HEK293 (cell line): ENCODE data around the gene RIN2.

Experiments
- CTCF ChIA-PET: fragments of 350-600 bp; formaldehyde crosslinking; extraction: SDS; loops from one replicate; lab custom pipeline; 2021; ENCODE audit warnings: antibody characterized with exemption; lab: Yijun Ruan, JAX
- POLR2A ChIA-PET: fragments of 300-600 bp; formaldehyde crosslinking; extraction: SDS; loops from one replicate; lab custom pipeline; 2020; ENCODE audit warnings: antibody characterized with exemption, inconsistent platforms; lab: Yijun Ruan, JAX
- H3K27ac ChIP-seq: fragments of 200-500 bp; sonication (Bioruptor generic); 2 replicates; pipeline ENCODE4 v1.5.1; 2014; ENCODE audit warnings: low read depth, low read length, control low read depth, inconsistent platforms; ENCODE audit errors: extremely low read depth
- H3K36me3 ChIP-seq, 2 experiments: fragments of 200-500 bp in 1 of 2; sonication (Bioruptor generic) in 1 of 2; 1 replicate in 1 of 2; 2 replicates in 1 of 2; pipeline ENCODE4 v1.5.1; 2014 to 2017; ENCODE audit warnings: inconsistent platforms in 2 of 2, low read length in 2 of 2; ENCODE audit not compliant: control insufficient read depth in 2 of 2, insufficient read depth in 1 of 2
- H3K4me1 ChIP-seq: fragments of 200-500 bp; sonication (Bioruptor generic); 2 replicates; pipeline ENCODE4 v1.5.1; 2014; ENCODE audit warnings: mild to moderate bottlenecking, low read length, inconsistent platforms; ENCODE audit not compliant: control insufficient read depth, insufficient read depth
- H3K4me3 ChIP-seq: 2 replicates; pipeline ENCODE4 v1.5.1; 2011; ENCODE audit warnings: low read depth, mild to moderate bottlenecking, control low read depth, low read length, moderate library complexity
- H3K9me3 ChIP-seq: fragments of 200-500 bp; sonication (Bioruptor generic); 2 replicates; pipeline ENCODE4 v1.5.1; 2014; ENCODE audit warnings: low read depth, low read length, inconsistent platforms; ENCODE audit not compliant: control insufficient read depth, insufficient read depth
- BCL6B ChIP-seq: fragments of 450-650 bp; formaldehyde crosslinking; IDR thresholded peaks from 2 replicates; pipeline ENCODE4 v1.5.1; 2017; ENCODE audit warnings: missing biosample characterization, missing genetic modification characterization
- FEZF1 ChIP-seq: fragments of 450-650 bp; formaldehyde crosslinking; IDR thresholded peaks from 2 replicates; pipeline ENCODE4 v1.5.1; 2016; ENCODE audit warnings: missing biosample characterization, missing genetic modification characterization
- KLF10 ChIP-seq: fragments of 450-650 bp; IDR thresholded peaks from 2 replicates; pipeline ENCODE4 v1.5.1; 2018; ENCODE audit warnings: missing biosample characterization, mild to moderate bottlenecking, missing genetic modification characterization
- OSR2 ChIP-seq: fragments of 450-650 bp; formaldehyde crosslinking; IDR thresholded peaks from 2 replicates; pipeline ENCODE4 v1.5.1; 2016; ENCODE audit warnings: missing biosample characterization, missing genetic modification characterization
- SALL2 ChIP-seq: fragments of 450-650 bp; formaldehyde crosslinking; IDR thresholded peaks from 2 replicates; pipeline ENCODE4 v1.5.0; 2017; ENCODE audit warnings: missing biosample characterization, mild to moderate bottlenecking, missing genetic modification characterization, borderline replicate concordance
- SCRT1 ChIP-seq: fragments of 450-650 bp; formaldehyde crosslinking; IDR thresholded peaks from 2 replicates; pipeline ENCODE4 v1.5.1; 2016; ENCODE audit warnings: missing biosample characterization, missing genetic modification characterization, borderline replicate concordance
- SCRT2 ChIP-seq: fragments of 450-650 bp; formaldehyde crosslinking; IDR thresholded peaks from 2 replicates; pipeline ENCODE4 v1.5.1; 2016; ENCODE audit warnings: missing biosample characterization, missing genetic modification characterization
- ZBTB44 ChIP-seq: fragments of 450-650 bp; IDR thresholded peaks from 2 replicates; pipeline ENCODE4 v1.5.1; 2018; ENCODE audit warnings: missing biosample characterization, mild to moderate bottlenecking, missing genetic modification characterization
- ZBTB8A ChIP-seq: fragments of 450-650 bp; formaldehyde crosslinking; IDR thresholded peaks from 2 replicates; pipeline ENCODE4 v1.5.1; 2016; ENCODE audit warnings: missing biosample characterization, missing genetic modification characterization
- ZNF114 ChIP-seq: fragments of 450-650 bp; formaldehyde crosslinking; IDR thresholded peaks from 2 replicates; pipeline ENCODE4 v1.5.0; 2017; ENCODE audit warnings: missing biosample characterization, missing genetic modification characterization
- ZNF174 ChIP-seq: fragments of 450-650 bp; formaldehyde crosslinking; IDR thresholded peaks from 2 replicates; pipeline ENCODE4 v1.5.0; 2017; ENCODE audit warnings: missing biosample characterization, mild to moderate bottlenecking, missing genetic modification characterization
- ZNF202 ChIP-seq: fragments of 450-650 bp; formaldehyde crosslinking; IDR thresholded peaks from 2 replicates; pipeline ENCODE4 v1.5.1; 2016; ENCODE audit warnings: missing biosample characterization, missing genetic modification characterization, borderline replicate concordance
- ZNF211 ChIP-seq: fragments of 450-650 bp; formaldehyde crosslinking; IDR thresholded peaks from 2 replicates; pipeline ENCODE4 v1.5.1; 2016; ENCODE audit warnings: low read depth, missing biosample characterization, missing genetic modification characterization
- ZNF292 ChIP-seq: fragments of 450-650 bp; formaldehyde crosslinking; IDR thresholded peaks from 2 replicates; pipeline ENCODE4 v1.5.1; 2016; ENCODE audit warnings: low read depth, missing biosample characterization, missing genetic modification characterization, borderline replicate concordance
- ZNF350 ChIP-seq: fragments of 450-650 bp; formaldehyde crosslinking; IDR thresholded peaks from 2 replicates; pipeline ENCODE4 v1.5.0; 2017; ENCODE audit warnings: missing biosample characterization, mild to moderate bottlenecking, missing genetic modification characterization
- ZNF366 ChIP-seq: fragments of 450-650 bp; formaldehyde crosslinking; conservative IDR thresholded peaks from 2 replicates; pipeline ENCODE4 v1.5.1; 2016; ENCODE audit warnings: missing biosample characterization, missing genetic modification characterization
- ZNF488 ChIP-seq: fragments of 450-650 bp; formaldehyde crosslinking; IDR thresholded peaks from 2 replicates; pipeline ENCODE4 v1.5.1; 2016; ENCODE audit warnings: missing biosample characterization, missing genetic modification characterization
- ZNF530 ChIP-seq: fragments of 450-650 bp; formaldehyde crosslinking; IDR thresholded peaks from 2 replicates; pipeline ENCODE4 v1.5.1; 2016; ENCODE audit warnings: low read depth, missing biosample characterization, missing genetic modification characterization
- ZNF549 ChIP-seq: fragments of 450-650 bp; IDR thresholded peaks from 2 replicates; pipeline ENCODE4 v1.5.1; 2018; ENCODE audit warnings: missing biosample characterization, missing genetic modification characterization, mild to moderate bottlenecking, inconsistent platforms, moderate library complexity
- ZNF600 ChIP-seq: fragments of 450-650 bp; formaldehyde crosslinking; IDR thresholded peaks from 2 replicates; pipeline ENCODE4 v1.5.1; 2016; ENCODE audit warnings: missing biosample characterization, missing genetic modification characterization
- ZNF837 ChIP-seq: fragments of 450-650 bp; formaldehyde crosslinking; IDR thresholded peaks from 2 replicates; pipeline ENCODE4 v1.5.1; 2016; ENCODE audit warnings: missing biosample characterization, missing genetic modification characterization
- ZXDB ChIP-seq: fragments of 450-650 bp; formaldehyde crosslinking; IDR thresholded peaks from 2 replicates; pipeline ENCODE4 v1.5.1; 2016; ENCODE audit warnings: missing biosample characterization, missing genetic modification characterization
- TF ChIP-seq, protein P1 (sequence below): fragments of 450-650 bp; formaldehyde crosslinking; IDR thresholded peaks from 2 replicates; pipeline ENCODE4 v1.5.1; 2017; ENCODE audit warnings: missing biosample characterization, missing genetic modification characterization
- TF ChIP-seq, protein P2 (sequence below): fragments of 450-650 bp; formaldehyde crosslinking; IDR thresholded peaks from 2 replicates; pipeline ENCODE4 v1.5.0; 2017; ENCODE audit warnings: missing biosample characterization, missing genetic modification characterization, borderline replicate concordance
- TF ChIP-seq, protein P3 (sequence below): sonication (generic); formaldehyde crosslinking; IDR thresholded peaks from 2 replicates; pipeline ENCODE4 v1.8.1; 2022; ENCODE audit warnings: mild to moderate bottlenecking, moderate library complexity, missing genetic modification reagents
- TF ChIP-seq, protein P4 (sequence below): fragments of 450-650 bp; formaldehyde crosslinking; IDR thresholded peaks from 2 replicates; pipeline ENCODE4 v1.5.1; 2016; ENCODE audit warnings: missing biosample characterization, missing genetic modification characterization, low read depth

Gene RIN2

DNA sequence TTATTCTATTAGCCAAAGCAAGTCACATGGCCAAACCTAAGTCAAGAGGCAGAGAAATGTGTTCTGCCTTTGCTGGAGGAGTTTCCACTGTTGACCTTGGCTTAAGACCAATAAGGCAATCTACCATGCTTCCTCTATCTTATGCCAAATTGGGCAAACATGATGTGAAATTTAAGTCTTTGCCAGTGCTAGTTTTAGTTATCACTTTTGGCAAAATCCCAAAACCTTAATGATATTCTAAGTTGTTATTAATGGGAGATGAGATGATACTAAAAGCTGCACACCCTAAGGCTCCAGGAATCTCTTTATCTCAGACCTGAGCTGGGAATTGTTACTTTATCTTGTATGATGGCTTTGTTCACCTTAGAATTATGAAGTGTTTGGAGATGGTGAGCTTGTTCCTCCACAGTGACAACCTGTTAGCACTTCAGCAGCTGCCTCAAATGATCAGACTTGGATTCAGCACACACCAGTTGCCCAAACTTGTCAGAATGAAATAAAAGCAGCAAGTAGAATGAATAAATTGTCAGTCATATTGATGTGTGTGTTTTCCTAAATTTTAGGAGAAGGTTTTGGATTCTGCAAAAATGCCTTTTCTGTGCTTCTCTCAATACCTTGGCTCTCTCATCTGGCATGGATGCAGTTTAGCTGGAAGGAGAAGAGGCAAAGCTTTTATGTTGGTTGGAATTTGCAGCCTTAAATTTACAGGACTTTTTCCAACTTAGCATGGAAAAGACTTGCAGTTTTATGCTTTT, 49.3 kb downstream of the RIN2 start:
- no peak overlapping the region for H3K4me3 ChIP-seq
- ChIA-PET POLR2A (interaction anchor here (0.7 to 1.8 kb wide), 4 partner anchors 10 to 245 kb away, joined by 3 to 5 read pairs (median 4); partner anchors contain the start of genes CFAP61 and CRNKL1), CTCF (interaction anchor here (1.1 to 1.8 kb wide), 5 partner anchors 20 to 175 kb away, joined by 3 to 11 read pairs (median 4); no protein-coding TSS in a partner anchor)
- H3K4me1 ChIP-seq, result peaks cover 13% of the 10 kb centered on the region
- no peaks in the 10 kb centered on the region for H3K9me3 ChIP-seq
- H3K36me3 ChIP-seq, result no peaks in the 10 kb centered on the region
- H3K27ac ChIP-seq, result peak overlapping the region; percentile 56
- TF ChIP-seq ZNF549 (no peak), ZNF174 (tag by site-specific recombination) (no peak), ZNF488 (no peak), ZBTB8A (tag by site-specific recombination) (no peak), ZNF530 (tag by site-specific recombination) (no peak), OSR2 (tag by site-specific recombination) (peak; percentile 51; the same call in 1 of the 2 replicates), ZNF202 (tag by site-specific recombination) (no peak), BCL6B (no peak), SCRT1 (tag by site-specific recombination) (0 out of 2 replicates have a peak, but pooled peaks have one; percentile 31), SCRT2 (peak; percentile 87), KLF10 (tag by site-specific recombination) (no peak), FEZF1 (tag by site-specific recombination) (peak; percentile 19; the same call in 1 of the 2 replicates), ZNF366 (tag by site-specific recombination) (peak; percentile 28; the same call in 1 of the 2 replicates), ZBTB44 (tag by site-specific recombination) (no peak), ZNF114 (no peak), ZNF350 (no peak), ZNF211 (tag by site-specific recombination) (no peak), ZNF600 (tag by site-specific recombination) (no peak), ZXDB (tag by site-specific recombination) (peak; percentile 48; the same call in 1 of the 2 replicates), ZNF292 (no peak), SALL2 (tag by site-specific recombination) (no peak), ZNF837 (tag by site-specific recombination) (no peak)
- TF ChIP-seq, protein P1, sequence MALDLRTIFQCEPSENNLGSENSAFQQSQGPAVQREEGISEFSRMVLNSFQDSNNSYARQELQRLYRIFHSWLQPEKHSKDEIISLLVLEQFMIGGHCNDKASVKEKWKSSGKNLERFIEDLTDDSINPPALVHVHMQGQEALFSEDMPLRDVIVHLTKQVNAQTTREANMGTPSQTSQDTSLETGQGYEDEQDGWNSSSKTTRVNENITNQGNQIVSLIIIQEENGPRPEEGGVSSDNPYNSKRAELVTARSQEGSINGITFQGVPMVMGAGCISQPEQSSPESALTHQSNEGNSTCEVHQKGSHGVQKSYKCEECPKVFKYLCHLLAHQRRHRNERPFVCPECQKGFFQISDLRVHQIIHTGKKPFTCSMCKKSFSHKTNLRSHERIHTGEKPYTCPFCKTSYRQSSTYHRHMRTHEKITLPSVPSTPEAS (tag by site-specific recombination), result no peak
- TF ChIP-seq, protein P2, sequence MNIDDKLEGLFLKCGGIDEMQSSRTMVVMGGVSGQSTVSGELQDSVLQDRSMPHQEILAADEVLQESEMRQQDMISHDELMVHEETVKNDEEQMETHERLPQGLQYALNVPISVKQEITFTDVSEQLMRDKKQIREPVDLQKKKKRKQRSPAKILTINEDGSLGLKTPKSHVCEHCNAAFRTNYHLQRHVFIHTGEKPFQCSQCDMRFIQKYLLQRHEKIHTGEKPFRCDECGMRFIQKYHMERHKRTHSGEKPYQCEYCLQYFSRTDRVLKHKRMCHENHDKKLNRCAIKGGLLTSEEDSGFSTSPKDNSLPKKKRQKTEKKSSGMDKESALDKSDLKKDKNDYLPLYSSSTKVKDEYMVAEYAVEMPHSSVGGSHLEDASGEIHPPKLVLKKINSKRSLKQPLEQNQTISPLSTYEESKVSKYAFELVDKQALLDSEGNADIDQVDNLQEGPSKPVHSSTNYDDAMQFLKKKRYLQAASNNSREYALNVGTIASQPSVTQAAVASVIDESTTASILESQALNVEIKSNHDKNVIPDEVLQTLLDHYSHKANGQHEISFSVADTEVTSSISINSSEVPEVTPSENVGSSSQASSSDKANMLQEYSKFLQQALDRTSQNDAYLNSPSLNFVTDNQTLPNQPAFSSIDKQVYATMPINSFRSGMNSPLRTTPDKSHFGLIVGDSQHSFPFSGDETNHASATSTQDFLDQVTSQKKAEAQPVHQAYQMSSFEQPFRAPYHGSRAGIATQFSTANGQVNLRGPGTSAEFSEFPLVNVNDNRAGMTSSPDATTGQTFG, result no peak
- TF ChIP-seq, protein P3, sequence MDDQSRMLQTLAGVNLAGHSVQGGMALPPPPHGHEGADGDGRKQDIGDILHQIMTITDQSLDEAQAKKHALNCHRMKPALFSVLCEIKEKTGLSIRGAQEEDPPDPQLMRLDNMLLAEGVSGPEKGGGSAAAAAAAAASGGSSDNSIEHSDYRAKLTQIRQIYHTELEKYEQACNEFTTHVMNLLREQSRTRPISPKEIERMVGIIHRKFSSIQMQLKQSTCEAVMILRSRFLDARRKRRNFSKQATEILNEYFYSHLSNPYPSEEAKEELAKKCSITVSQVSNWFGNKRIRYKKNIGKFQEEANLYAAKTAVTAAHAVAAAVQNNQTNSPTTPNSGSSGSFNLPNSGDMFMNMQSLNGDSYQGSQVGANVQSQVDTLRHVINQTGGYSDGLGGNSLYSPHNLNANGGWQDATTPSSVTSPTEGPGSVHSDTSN (CRISPR knock-in tag), result no peak
- TF ChIP-seq, protein P4, sequence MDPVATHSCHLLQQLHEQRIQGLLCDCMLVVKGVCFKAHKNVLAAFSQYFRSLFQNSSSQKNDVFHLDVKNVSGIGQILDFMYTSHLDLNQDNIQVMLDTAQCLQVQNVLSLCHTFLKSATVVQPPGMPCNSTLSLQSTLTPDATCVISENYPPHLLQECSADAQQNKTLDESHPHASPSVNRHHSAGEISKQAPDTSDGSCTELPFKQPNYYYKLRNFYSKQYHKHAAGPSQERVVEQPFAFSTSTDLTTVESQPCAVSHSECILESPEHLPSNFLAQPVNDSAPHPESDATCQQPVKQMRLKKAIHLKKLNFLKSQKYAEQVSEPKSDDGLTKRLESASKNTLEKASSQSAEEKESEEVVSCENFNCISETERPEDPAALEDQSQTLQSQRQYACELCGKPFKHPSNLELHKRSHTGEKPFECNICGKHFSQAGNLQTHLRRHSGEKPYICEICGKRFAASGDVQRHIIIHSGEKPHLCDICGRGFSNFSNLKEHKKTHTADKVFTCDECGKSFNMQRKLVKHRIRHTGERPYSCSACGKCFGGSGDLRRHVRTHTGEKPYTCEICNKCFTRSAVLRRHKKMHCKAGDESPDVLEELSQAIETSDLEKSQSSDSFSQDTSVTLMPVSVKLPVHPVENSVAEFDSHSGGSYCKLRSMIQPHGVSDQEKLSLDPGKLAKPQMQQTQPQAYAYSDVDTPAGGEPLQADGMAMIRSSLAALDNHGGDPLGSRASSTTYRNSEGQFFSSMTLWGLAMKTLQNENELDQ (tag by site-specific recombination), result no peak
